Measurements from ENCODE around the gene TTLL4. TPM values are rescaled to one million over a fixed set of nuclear protein-coding genes. Genes with fewer than 3 reads are reported as not detected.

The TTLL4 gene
- total RNA-seq, 4 donors from 2014 or later = 7.0 to 19.1 (median 15.4) TPM

- no peak for TF ChIP-seq CTCF (IDR thresholded peaks at IDR 0.05; ENCODE audit: low read depth)
These were observed 86.1 kb downstream of the TTLL4 start for GRCh38 chr2:218796691-218797090.

DNA sequence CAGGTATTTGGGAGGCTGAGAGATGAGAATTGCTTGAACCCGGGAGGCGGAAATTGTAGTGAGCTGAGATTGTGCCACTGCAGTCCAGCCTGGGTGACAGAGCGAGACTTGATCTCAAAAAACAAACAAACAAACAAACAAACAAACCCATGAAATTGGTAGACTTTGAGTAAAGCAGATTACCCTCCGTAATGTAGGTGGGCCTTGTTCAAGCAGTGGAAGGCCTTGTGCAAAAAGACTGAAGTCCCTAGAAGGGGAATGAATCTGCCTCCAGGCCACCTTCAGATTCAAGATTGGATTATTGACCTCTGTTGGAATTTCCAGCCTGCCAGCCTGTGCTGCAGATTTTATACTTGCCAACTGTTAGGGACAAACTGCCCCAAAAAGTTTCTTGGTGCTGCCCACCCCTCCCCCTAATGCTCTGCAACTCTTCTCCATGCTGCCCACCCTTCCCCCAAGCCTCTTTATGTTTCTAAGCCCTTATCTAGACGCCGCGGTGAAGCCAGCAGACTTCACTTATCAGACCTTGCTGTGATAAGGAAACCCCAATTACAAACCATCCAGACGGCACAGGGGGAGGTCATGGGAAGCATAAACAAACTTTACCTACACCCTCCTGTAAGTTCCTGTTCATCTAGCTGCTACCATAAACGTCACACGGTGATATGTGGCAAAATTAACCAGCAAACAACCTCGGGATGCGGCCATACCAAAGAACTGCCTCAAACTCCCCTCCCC is 88.3 kb downstream of the TTLL4 start:
- no peak for TF ChIP-seq CTCF (IDR thresholded peaks at IDR 0.05; ENCODE audit: low read depth)

GRCh38 chr2:218799990-218800389 is 89.4 kb downstream of the TTLL4 start:
- TF ChIP-seq CTCF (IDR thresholded peaks at IDR 0.05; ENCODE audit: low read depth) = no peak

DNA sequence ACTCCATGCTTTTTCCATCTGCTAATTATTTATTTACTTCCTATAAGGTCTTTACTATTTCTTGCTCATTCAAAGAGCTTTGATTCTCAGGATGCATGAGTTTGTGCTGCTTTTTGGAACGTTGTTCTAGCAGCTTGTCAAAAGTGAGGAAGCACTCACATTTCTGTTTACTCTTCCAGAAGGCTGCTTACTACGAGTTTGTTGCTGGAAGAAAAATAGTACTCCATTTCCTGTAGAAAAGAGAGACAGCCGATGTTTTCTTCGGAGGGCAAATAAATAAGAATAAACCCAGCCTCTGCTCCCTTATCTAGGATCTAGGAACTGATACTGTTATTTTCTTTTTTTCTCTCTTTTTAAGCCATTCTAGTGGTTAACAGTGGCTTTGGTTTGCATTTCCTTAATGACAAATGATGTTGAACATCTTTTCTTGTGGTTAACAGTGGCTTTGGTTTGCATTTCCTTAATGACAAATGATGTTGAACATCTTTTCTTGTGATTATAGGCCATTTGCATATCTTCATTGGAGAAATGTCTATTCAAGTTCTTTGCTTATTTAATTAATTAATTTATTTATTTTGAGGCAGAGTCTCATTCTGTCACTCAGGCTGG is 91.9 kb downstream of the TTLL4 start:
- no peak for TF ChIP-seq CTCF (IDR thresholded peaks at IDR 0.05; ENCODE audit: low read depth)

GRCh38 chr2:218804817-218805216 is 94.2 kb downstream of the TTLL4 start:
- TF ChIP-seq CTCF (IDR thresholded peaks at IDR 0.05; ENCODE audit: low read depth) = no peak

Other genes starting within 250 kb of the TTLL4 start
- 10 to 100 TPM; 11.2 to 13.4 (median 11.7) TPM for gene USP37, start 142.5 kb upstream of the TTLL4 start, total RNA-seq
- gene CNOT9, start 142.0 kb upstream of the TTLL4 start, total RNA-seq = 10 to 100 TPM; 22.6 to 53.8 (median 31.9) TPM
- gene PLCD4, start 102.9 kb upstream of the TTLL4 start, total RNA-seq = 1 to 10 TPM; 1.1 to 2.6 (median 1.6) TPM
- 10 to 100 TPM in 3 of 4 donors, 1 to 10 TPM in 1; 8.5 to 31.1 (median 11.9) TPM for gene ZNF142, start 51.2 kb upstream of the TTLL4 start, total RNA-seq
- gene BCS1L, start 51.2 kb upstream of the TTLL4 start, total RNA-seq = 10 to 100 TPM; 14.8 to 38.8 (median 24.9) TPM
- 10 to 100 TPM in 3 of 4 donors, 1 to 10 TPM in 1; 7.5 to 13.7 (median 12.0) TPM for gene RNF25, start 38.8 kb upstream of the TTLL4 start, total RNA-seq
- gene STK36, start 38.7 kb upstream of the TTLL4 start, total RNA-seq = 10 to 100 TPM; 19.4 to 48.0 (median 26.8) TPM
- 100 to 1,000 TPM in 1 of 4 donors, 10 to 100 TPM in 3; 11.9 to 206 (median 22.6) TPM for gene CYP27A1, start 71.3 kb downstream of the TTLL4 start, total RNA-seq
- gene PRKAG3, start 121.0 kb downstream of the TTLL4 start, total RNA-seq = not detected
- gene WNT6, start 149.0 kb downstream of the TTLL4 start, total RNA-seq = 1 to 10 TPM in 1 of 4 donors, under 1 TPM in 1, not detected in 2; 0.34 to 2.0 TPM
- gene WNT10A, start 170.0 kb downstream of the TTLL4 start, total RNA-seq = not detected
- gene CDK5R2, start 248.8 kb downstream of the TTLL4 start, total RNA-seq = not detected

Measured in subcutaneous adipose tissue (tissue), 4 donors.